COLO668 (cell line): ENCODE results near the gene IL31.
"Not testable (repeated sequence)": the region's sequence is repeated elsewhere in the genome, so short reads cannot be mapped to it uniquely, and the experiment has no call there.

Source experiments
- DNase-seq: peaks from one replicate; lab custom pipeline; 2025; ENCODE audit not compliant: unreplicated experiment; lab: John Stamatoyannopoulos, UW

The IL31 gene

GRCh38 chr12:122174155-122174845 is at the start of gene IL31:
IL31 (minus strand) TSS chr12:122174221; CDS start chr12:122174172, 49 bp downstream.
- no peak for DNase-seq

DNA sequence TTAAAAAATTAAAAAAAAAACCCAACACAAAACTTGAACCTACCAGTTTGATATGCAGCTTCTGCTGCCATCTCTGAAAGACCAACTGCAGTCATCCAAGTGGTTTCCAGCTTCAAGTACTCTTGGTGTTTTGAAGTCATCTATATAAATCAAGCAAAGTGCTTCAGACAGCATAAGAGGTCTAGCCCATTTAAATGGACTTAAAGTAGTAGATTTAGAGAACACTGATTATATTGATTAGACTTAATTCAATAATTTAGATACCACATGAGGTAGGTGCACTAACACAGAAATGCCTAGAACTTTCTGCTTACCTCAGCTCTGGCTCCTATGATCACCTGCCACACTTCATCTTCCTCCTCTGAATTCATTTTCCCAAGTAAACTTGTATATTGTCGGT is 42.4 kb upstream of the IL31 start:
- DNase-seq = no peak

GRCh38 chr12:122215771-122216170 is 41.8 kb upstream of the IL31 start:
- no peak for DNase-seq

GRCh38 chr12:122208073-122208820 is 34.2 kb upstream of the IL31 start:
- no peak for DNase-seq

DNA sequence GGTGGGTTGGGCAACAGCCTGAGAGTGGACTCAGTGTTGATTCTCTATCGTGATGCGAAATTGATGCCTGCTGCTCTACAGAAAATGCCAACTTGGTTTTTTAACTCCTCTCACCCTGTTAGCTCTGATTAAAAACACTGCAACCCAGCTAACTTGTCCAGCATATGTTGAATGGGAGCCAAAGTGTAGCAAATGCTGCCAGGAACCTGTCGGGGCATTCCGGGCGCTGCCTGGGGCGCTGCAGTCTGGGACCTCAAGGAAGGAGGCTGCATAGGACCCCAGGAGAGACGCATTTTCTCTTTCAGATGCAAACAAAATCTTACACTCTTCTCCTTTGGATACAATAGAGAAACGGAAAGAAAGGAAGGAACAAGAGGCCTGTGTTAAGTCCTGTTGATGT is 33.4 kb upstream of the IL31 start:
- DNase-seq = no peak

DNA sequence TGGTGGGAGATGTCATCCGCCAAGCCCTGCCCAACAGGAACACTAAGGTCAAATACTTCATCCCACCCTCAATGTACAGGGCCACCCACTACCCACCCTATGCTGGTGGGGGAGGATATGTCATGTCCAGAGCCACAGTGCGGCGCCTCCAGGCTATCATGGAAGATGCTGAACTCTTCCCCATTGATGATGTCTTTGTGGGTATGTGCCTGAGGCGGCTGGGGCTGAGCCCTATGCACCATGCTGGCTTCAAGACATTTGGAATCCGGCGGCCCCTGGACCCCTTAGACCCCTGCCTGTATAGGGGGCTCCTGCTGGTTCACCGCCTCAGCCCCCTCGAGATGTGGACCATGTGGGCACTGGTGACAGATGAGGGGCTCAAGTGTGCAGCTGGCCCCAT is 33.0 kb upstream of the IL31 start:
- DNase-seq = no peak

- no peak for DNase-seq
These were observed 32.3 kb upstream of the IL31 start for GRCh38 chr12:122206111-122206881.

GRCh38 chr12:122205053-122205925 is 31.3 kb upstream of the IL31 start:
- DNase-seq = no peak

DNA sequence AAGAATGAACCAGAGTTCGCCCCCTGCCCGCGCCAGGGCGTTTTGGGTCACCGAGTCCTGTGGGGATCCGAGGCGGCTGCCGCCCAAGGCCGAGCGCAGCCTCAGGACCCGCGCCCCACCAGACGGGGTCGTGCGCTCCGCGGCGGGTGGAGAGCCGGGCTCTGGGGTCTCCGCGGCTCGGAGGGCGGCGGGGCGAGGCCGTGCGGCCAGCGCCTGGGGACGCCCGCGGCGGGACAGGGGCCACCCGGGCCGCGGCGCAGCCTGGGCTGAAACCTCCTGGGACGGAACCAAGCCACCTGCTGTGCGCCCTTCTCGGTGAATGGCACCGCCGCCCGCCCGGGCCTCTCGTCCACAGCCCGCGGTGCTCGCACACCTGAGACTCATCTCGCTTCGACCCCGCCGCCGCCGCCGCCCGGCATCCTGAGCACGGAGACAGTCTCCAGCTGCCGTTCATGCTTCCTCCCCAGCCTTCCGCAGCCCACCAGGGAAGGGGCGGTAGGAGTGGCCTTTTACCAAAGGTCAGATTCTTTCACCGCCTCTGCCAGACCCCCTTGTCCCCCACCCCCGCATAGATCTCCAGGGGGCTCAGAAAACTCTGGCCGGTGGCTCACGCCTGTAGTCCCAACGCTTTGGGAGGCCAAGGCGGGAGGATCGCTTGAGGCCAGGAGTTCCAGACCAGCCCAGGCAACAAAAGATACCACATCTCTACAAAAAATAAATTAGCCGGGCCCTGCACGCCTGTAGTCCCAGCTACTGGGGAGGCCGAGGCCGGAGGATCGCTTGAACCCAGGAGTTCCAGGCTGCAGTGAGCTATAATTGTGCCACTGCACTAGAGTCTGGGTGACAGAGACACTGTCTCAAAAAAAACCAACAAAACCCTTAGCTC is 30.4 kb upstream of the IL31 start:
- peak; percentile 58 for DNase-seq

GRCh38 chr12:122203301-122204166 is 29.5 kb upstream of the IL31 start, which contains the start of gene B3GNT4:
B3GNT4 (plus strand) TSS chr12:122203709; CDS start chr12:122204619, 910 bp downstream.
- DNase-seq = peak; percentile 78

GRCh38 chr12:122202811-122203210 is 28.8 kb upstream of the IL31 start:
- not testable (repeated sequence) for DNase-seq

GRCh38 chr12:122202017-122202416 is 28.0 kb upstream of the IL31 start:
- DNase-seq = no peak

DNA sequence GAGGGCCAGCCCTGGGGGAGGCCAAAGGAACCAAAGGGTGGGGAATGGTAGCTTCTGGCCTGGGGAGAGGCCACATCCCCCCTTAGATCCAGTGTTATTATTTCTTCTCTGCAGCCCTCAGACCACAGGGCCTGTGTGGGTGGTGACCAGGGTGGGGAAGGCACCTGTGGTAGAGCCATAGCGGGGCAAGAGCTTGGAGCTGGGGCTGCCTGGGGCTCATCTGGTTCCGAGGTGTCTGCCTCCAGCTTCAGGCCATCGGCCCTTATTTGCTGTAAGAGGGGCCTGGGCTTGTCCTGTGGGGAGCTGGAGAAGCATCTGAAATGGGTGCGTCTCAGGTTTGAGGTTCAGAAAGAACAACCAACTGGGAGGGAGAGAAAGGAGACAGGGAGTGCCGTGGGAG is 27.4 kb upstream of the IL31 start:
- DNase-seq = no peak

DNA sequence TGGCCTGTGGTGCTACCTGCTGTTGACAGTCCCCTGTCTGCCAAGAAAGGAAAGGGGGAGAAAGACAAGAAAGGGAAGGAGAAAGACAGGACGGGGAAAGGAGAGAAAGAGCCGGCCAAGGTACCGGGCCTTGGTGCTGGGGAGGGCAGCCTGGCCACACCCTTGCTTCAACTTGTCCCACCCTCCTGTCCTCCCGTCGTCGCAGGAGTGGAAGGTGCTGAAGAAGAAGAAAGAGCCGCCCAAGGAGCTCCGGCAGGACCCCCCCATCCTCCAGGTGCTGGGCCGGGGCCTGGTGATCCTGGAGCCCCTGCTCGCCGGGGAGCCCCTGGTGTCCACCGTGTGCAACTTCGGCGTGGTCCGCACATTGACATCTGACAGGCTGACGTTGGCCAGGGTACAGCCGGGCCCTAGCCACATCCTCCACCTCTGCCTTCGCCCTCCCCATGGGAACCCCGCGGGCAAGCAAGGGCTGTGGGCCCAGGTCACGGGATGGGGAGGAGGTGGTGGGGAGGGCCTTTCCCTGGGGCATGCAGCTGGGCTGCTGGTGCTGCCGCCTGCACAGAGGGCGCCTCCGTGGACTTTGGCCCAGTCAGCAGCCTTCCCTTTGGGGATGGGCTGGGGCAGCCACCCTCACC is 26.6 kb upstream of the IL31 start:
- no peak for DNase-seq

- no peak for DNase-seq
These were observed 25.7 kb upstream of the IL31 start for GRCh38 chr12:122199484-122200355.

DNA sequence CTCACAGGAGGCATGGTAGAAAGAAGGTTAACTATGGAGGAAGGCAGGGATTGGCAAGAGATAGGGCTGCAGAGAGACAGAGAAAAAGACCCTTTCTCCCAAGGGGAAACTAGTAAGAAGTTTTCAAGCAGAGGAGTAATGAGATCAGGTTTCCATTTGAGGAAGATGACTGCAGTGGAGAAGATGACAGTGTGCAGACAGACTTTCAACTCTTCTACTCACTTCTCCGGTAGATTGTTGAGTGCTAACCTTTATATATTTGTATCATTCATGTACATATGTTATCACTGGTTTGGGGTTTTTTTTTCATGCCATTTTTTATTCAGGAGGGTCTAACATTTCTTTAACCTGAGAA is 23.6 kb upstream of the IL31 start:
- no peak for DNase-seq

DNA sequence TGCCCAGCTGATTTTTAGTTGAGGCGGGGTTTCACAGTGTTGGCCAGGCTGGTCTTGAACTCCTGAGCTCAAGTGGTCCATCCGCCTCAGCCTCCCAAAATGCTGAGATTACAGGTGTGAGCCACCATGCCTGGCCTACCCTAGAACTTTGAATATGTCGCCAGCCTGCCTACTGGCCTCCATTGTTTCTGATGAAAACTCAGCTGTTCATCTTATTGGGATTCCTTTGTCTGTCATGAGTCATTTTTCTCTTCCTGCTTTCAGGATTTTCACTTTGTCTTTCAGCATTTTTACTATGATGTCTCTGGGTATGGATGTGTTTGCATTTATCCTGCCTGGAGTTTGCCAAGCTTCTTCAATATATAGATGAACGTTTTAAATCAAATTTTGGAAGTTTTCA is 21.4 kb upstream of the IL31 start:
- no peak for DNase-seq
